Measurements from ENCODE around the gene WWOX. TPM values are rescaled to one million over a fixed set of nuclear protein-coding genes. Genes with fewer than 3 reads are reported as not detected.

The WWOX gene
- total and polyA plus RNA-seq, 2 of the 13 experiments (the other 11 are each of a cell fraction or from before 2014, with no cell fraction given): 9.1 to 37.4 TPM

- TF ChIP-seq FOXP4 (CRISPR knock-in tag; IDR thresholded peaks at IDR 0.05) (peak; percentile 74), ZNF503 (CRISPR knock-in tag; IDR thresholded peaks at IDR 0.05) (0 out of 2 replicates have a peak, but pooled peaks have one; percentile 20), NR2C2 (CRISPR knock-in tag; IDR thresholded peaks at IDR 0.05; ENCODE audit: borderline replicate concordance) (peak; percentile 67), KDM1A (CRISPR knock-in tag; IDR thresholded peaks at IDR 0.05) (0 out of 2 replicates have a peak, but pooled peaks have one; percentile 33), ZNF143 (CRISPR knock-in tag; IDR thresholded peaks at IDR 0.05) (no peak), MEIS1 (CRISPR knock-in tag; IDR thresholded peaks at IDR 0.05; ENCODE audit: borderline replicate concordance) (0 out of 2 replicates have a peak, but pooled peaks have one; percentile 50), NR2F6 (IDR thresholded peaks at IDR 0.05) (peak; percentile 55), NR2F6 (CRISPR knock-in tag; IDR thresholded peaks at IDR 0.05) (peak; percentile 79), FOXP1 (IDR thresholded peaks at IDR 0.05) (no peak), FOXP1 (CRISPR knock-in tag; IDR thresholded peaks at IDR 0.05) (peak; percentile 50; the same call in 1 of the 2 replicates), ELF4 (CRISPR knock-in tag; IDR thresholded peaks at IDR 0.05; ENCODE audit: borderline replicate concordance) (no peak), SOX13 (IDR thresholded peaks at IDR 0.05) (peak; percentile 74), SOX13 (CRISPR knock-in tag; conservative IDR thresholded peaks at IDR 0.05 in 1 of 2, IDR thresholded peaks at IDR 0.05 in 1 of 2) (peak in 1 of 2 experiments; percentile 93; a peak in 2 of 4 replicates)
- TF ChIP-seq, protein P1, sequence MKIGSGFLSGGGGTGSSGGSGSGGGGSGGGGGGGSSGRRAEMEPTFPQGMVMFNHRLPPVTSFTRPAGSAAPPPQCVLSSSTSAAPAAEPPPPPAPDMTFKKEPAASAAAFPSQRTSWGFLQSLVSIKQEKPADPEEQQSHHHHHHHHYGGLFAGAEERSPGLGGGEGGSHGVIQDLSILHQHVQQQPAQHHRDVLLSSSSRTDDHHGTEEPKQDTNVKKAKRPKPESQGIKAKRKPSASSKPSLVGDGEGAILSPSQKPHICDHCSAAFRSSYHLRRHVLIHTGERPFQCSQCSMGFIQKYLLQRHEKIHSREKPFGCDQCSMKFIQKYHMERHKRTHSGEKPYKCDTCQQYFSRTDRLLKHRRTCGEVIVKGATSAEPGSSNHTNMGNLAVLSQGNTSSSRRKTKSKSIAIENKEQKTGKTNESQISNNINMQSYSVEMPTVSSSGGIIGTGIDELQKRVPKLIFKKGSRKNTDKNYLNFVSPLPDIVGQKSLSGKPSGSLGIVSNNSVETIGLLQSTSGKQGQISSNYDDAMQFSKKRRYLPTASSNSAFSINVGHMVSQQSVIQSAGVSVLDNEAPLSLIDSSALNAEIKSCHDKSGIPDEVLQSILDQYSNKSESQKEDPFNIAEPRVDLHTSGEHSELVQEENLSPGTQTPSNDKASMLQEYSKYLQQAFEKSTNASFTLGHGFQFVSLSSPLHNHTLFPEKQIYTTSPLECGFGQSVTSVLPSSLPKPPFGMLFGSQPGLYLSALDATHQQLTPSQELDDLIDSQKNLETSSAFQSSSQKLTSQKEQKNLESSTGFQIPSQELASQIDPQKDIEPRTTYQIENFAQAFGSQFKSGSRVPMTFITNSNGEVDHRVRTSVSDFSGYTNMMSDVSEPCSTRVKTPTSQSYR (CRISPR knock-in tag; IDR thresholded peaks at IDR 0.05; ENCODE audit: borderline replicate concordance): peak; percentile 20; the same call in 1 of the 2 replicates
- TF ChIP-seq, protein P2, sequence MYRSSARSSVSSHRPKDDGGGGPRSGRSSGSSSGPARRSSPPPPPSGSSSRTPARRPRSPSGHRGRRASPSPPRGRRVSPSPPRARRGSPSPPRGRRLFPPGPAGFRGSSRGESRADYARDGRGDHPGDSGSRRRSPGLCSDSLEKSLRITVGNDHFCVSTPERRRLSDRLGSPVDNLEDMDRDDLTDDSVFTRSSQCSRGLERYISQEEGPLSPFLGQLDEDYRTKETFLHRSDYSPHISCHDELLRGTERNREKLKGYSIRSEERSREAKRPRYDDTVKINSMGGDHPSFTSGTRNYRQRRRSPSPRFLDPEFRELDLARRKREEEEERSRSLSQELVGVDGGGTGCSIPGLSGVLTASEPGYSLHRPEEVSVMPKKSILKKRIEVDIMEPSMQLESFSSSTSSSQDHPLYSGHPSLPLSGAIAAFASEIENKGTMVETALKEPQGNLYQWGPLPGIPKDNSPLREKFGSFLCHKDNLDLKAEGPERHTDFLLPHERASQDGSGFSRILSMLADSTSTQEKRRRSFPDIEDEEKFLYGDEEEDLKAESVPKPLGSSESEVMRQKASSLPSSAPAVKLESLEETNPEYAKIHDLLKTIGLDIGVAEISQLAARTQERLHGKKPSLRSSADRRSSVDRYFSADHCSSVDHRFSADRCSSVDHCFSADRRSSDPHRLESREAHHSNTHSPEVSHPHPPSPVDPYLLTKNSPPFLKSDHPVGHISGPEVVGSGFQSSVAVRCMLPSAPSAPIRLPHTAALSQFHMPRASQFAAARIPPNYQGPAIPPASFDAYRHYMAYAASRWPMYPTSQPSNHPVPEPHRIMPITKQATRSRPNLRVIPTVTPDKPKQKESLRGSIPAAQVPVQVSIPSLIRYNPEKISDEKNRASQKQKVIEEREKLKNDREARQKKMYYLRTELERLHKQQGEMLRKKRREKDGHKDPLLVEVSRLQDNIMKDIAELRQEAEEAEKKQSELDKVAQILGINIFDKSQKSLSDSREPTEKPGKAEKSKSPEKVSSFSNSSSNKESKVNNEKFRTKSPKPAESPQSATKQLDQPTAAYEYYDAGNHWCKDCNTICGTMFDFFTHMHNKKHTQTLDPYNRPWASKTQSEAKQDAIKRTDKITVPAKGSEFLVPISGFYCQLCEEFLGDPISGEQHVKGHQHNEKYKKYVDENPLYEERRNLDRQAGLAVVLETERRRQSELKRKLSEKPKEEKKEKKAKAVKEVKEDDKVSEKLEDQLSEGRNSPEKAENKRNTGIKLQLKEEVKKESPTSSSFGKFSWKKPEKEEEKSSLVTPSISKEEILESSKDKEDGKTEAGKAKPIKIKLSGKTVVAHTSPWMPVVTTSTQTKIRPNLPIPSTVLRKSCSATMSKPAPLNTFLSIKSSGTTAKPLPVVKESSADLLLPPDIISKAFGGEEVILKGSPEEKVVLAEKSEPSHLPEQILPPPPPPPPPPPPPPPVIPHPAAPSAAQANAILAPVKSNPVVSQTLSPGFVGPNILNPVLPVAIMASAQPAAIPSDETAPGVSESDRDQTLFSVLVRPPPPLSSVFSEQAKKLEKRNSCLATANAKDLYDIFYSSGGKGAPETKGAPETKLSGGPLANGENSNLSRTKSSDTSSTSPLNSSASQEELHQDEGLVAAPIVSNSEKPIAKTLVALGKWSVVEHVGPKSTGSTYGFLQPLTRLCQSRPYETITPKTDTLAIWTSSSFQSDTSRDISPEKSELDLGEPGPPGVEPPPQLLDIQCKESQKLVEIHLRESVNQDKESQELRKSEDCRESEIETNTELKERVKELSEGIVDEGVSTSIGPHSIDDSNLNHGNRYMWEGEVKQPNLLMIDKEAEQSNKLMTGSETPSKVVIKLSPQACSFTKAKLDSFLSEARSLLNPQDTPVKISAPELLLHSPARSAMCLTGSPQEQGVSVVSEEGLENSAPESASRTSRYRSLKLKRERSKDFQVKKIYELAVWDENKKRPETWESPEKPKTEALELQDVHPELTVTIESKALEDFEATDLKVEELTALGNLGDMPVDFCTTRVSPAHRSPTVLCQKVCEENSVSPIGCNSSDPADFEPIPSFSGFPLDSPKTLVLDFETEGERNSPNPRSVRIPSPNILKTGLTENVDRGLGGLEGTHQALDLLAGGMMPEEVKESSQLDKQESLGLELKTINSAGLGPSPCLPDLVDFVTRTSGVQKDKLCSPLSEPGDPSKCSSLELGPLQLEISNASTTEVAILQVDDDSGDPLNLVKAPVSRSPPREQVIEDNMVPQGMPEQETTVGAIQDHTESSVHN (CRISPR knock-in tag; IDR thresholded peaks at IDR 0.05): no peak
Measured at GRCh38 chr16:78480588-78480987, 381.1 kb downstream of the WWOX start (continued).
